PC-3 (cell line): Measurements from ENCODE around the gene CDH11. TPM values are rescaled to one million over a fixed set of nuclear protein-coding genes. Genes with fewer than 3 reads are reported as not detected.

Experiments used
- ATAC-seq: fragments of 200-7000 bp; cut with Tn5 transposase; 2 replicates; pipeline ENCODE4 v1.9.1; 2020; ENCODE audit warnings: mild to moderate bottlenecking, moderate library complexity
- BruUV-seq: library from RNA; stranded (reverse); fragments of 400-500 nt; replicated peaks from 2 replicates; lab custom pipeline; 2021; lab: Mats Ljungman, UMichigan
- CTCF ChIA-PET: fragments of 300-600 bp; sonication (Branson Sonifier 250); formaldehyde crosslinking; loops from one replicate; lab custom pipeline; 2022; ENCODE audit warnings: antibody characterized with exemption; lab: Charles Lee
- POLR2A ChIA-PET: fragments of 300-600 bp; sonication (Branson Sonifier 250); formaldehyde crosslinking; loops from one replicate; lab custom pipeline; 2022; ENCODE audit warnings: antibody characterized with exemption; ENCODE audit not compliant: unreplicated experiment; lab: Charles Lee
- DNase-seq: peaks from one replicate; pipeline ENCODE4 v3.0.0-alpha.2; 2015
- H2AFZ ChIP-seq: fragments of 300-600 bp; sonication (generic); 2 replicates; pipeline ENCODE4 v1.6.0; 2016; ENCODE audit warnings: antibody characterized with exemption, low read length
- H3F3A ChIP-seq: fragments of 300-600 bp; sonication (generic); one replicate; pipeline ENCODE4 v1.6.0; 2017; ENCODE audit warnings: antibody characterized with exemption, low read length, control low read depth, mild to moderate bottlenecking; ENCODE audit not compliant: unreplicated experiment
- H3K27ac ChIP-seq: fragments of 300-600 bp; sonication (generic); 2 replicates; pipeline ENCODE4 v1.5.1; 2016; ENCODE audit warnings: mild to moderate bottlenecking, low read length
- H3K27me3 ChIP-seq: fragments of 300-600 bp; sonication (generic); 2 replicates; pipeline ENCODE4 v1.6.1; 2016; ENCODE audit warnings: low read length, mixed read lengths
- H3K36me3 ChIP-seq: fragments of 300-600 bp; sonication (generic); 2 replicates; pipeline ENCODE4 v1.6.1; 2016; ENCODE audit warnings: low read depth, mixed run types, low read length, mixed read lengths
- H3K4me1 ChIP-seq: fragments of 300-600 bp; sonication (generic); 2 replicates; pipeline ENCODE4 v1.5.1; 2016; ENCODE audit warnings: low read length; ENCODE audit not compliant: insufficient read depth
- H3K4me2 ChIP-seq: fragments of 300-600 bp; sonication (generic); 2 replicates; pipeline ENCODE4 v1.6.0; 2016; ENCODE audit warnings: low read length
- H3K4me3 ChIP-seq: fragments of 300-600 bp; sonication (generic); 2 replicates; pipeline ENCODE4 v1.5.1; 2016; ENCODE audit warnings: mild to moderate bottlenecking, low read length, mixed read lengths
- H3K79me2 ChIP-seq: fragments of 300-600 bp; sonication (generic); 2 replicates; pipeline ENCODE4 v1.6.1; 2017; ENCODE audit warnings: low read length, mixed read lengths
- H3K9ac ChIP-seq: fragments of 300-600 bp; sonication (generic); 2 replicates; pipeline ENCODE4 v1.6.0; 2016; ENCODE audit warnings: mild to moderate bottlenecking, low read length
- H3K9me2 ChIP-seq: fragments of 300-600 bp; sonication (generic); replicated peaks from 2 replicates; pipeline ENCODE4 v1.6.1; 2016; ENCODE audit warnings: mixed run types, low read length, mixed read lengths
- H3K9me3 ChIP-seq: fragments of 300-600 bp; sonication (generic); 2 replicates; pipeline ENCODE4 v1.6.1; 2016; ENCODE audit warnings: low read length, mixed read lengths
- H4K20me1 ChIP-seq: fragments of 300-600 bp; sonication (generic); 2 replicates; pipeline ENCODE4 v1.6.1; 2016; ENCODE audit warnings: low read length, mixed read lengths
- CTCF ChIP-seq: fragments of 300-600 bp; sonication (generic); conservative IDR thresholded peaks from 2 replicates; pipeline ENCODE4 v1.5.1; 2017; ENCODE audit warnings: antibody characterized with exemption, low read depth, mild to moderate bottlenecking, low read length
- EZH2 ChIP-seq: fragments of 300-600 bp; sonication (generic); IDR thresholded peaks from one replicate; pipeline ENCODE4 v1.6.1; 2017; ENCODE audit warnings: antibody characterized with exemption, mild to moderate bottlenecking, low read length; ENCODE audit not compliant: unreplicated experiment
- EZH2phosphoT487 ChIP-seq: fragments of 300-600 bp; sonication (generic); IDR thresholded peaks from 2 replicates; pipeline ENCODE4 v1.6.1; 2018; ENCODE audit warnings: mild to moderate bottlenecking, antibody characterized with exemption, low read length, borderline replicate concordance
- intact Hi-C: fragments of 100-400 bp; cut with micrococcal nuclease; formaldehyde crosslinking; loops from 2 replicates; pipeline ENCODE4 v1.9.0; 2023
- total RNA-seq: library from RNA; depleted of rRNA; stranded (reverse); fragments of >200 nt; gene quantifications from 2 replicates; pipeline ENCODE4 v1.2.3, GENCODE V29; 2014

CDH11 gene
- total RNA-seq, 1 experiment from 2014 or later = 172 TPM

GRCh38 chr16:65095906-65096305, 26.0 kb downstream of the CDH11 start:
- TF ChIP-seq EZH2phosphoT487 (no peak), CTCF (no peak), EZH2 (no peak)
- POLR2A ChIA-PET = no interaction called here

GRCh38 chr16:65095090-65095728, 26.7 kb downstream of the CDH11 start:
- H3K4me2 ChIP-seq = no peak overlapping the region
- no peak overlapping the region for H3K27ac ChIP-seq
- ChIA-PET CTCF (no interaction called here), POLR2A (no interaction called here)
- H3K9me2 ChIP-seq = no peaks in the 10 kb centered on the region
- H2AFZ ChIP-seq = no peak overlapping the region
- intact Hi-C loops = no loop called here
- DNase-seq (no peak), ATAC-seq (no peak)
- H3K79me2 ChIP-seq = peaks cover 93% of the 10 kb centered on the region
- peaks cover 12% of the 10 kb centered on the region; the same call in 1 of the 2 replicates for H3K36me3 ChIP-seq
- no peaks in the 10 kb centered on the region for H3F3A ChIP-seq
- H3K27me3 ChIP-seq = no peaks in the 10 kb centered on the region
- H3K4me1 ChIP-seq = no peaks in the 10 kb centered on the region
- TF ChIP-seq CTCF (no peak), EZH2phosphoT487 (no peak), EZH2 (no peak)
- BruUV-seq = no TSS peak
- H3K4me3 ChIP-seq = no peak overlapping the region
- H3K9me3 ChIP-seq = no peaks in the 10 kb centered on the region
- no peak overlapping the region for H3K9ac ChIP-seq
- H4K20me1 ChIP-seq = peaks cover 27% of the 10 kb centered on the region

More at GRCh38 chr16:65095906-65096305, 26.0 kb downstream of the CDH11 start:
- ATAC-seq = no peak
- no peak for DNase-seq
- BruUV-seq = no TSS peak
- H3K79me2 ChIP-seq = peaks cover 92% of the 10 kb centered on the region
- H3K36me3 ChIP-seq = peaks cover 12% of the 10 kb centered on the region; the same call in 1 of the 2 replicates
- no peaks in the 10 kb centered on the region for H3K9me3 ChIP-seq
- no peak overlapping the region for H3K27ac ChIP-seq
- no peaks in the 10 kb centered on the region for H3F3A ChIP-seq
- no peaks in the 10 kb centered on the region for H3K9me2 ChIP-seq
- no peak overlapping the region for H3K4me3 ChIP-seq
- intact Hi-C loops = no loop called here
- H3K27me3 ChIP-seq = no peaks in the 10 kb centered on the region
- no peak overlapping the region for H3K9ac ChIP-seq
- H2AFZ ChIP-seq = no peak overlapping the region
- no peaks in the 10 kb centered on the region for H3K4me1 ChIP-seq
- CTCF ChIA-PET = no interaction called here
- H3K4me2 ChIP-seq = no peak overlapping the region
- peaks cover 24% of the 10 kb centered on the region; the same call in 1 of the 2 replicates for H4K20me1 ChIP-seq

- H3K27ac ChIP-seq = no peak overlapping the region
- no peak overlapping the region for H3K4me2 ChIP-seq
- no peaks in the 10 kb centered on the region for H3K9me3 ChIP-seq
- DNase-seq (no peak), ATAC-seq (no peak)
- ChIA-PET POLR2A (no interaction called here), CTCF (no interaction called here)
- no peaks in the 10 kb centered on the region for H3F3A ChIP-seq
- no peaks in the 10 kb centered on the region for H3K27me3 ChIP-seq
- H3K4me1 ChIP-seq = no peaks in the 10 kb centered on the region
- peaks cover 90% of the 10 kb centered on the region for H3K79me2 ChIP-seq
- H3K36me3 ChIP-seq = peaks cover 13% of the 10 kb centered on the region; the same call in 1 of the 2 replicates
- BruUV-seq = no TSS peak
- intact Hi-C loops = no loop called here
- H3K9ac ChIP-seq = no peak overlapping the region
- peaks cover 25% of the 10 kb centered on the region; the same call in 1 of the 2 replicates for H4K20me1 ChIP-seq
- TF ChIP-seq EZH2 = no peak
- TF ChIP-seq CTCF = no peak
- TF ChIP-seq EZH2phosphoT487 = no peak
- H3K4me3 ChIP-seq = no peak overlapping the region
- H3K9me2 ChIP-seq = no peaks in the 10 kb centered on the region
- H2AFZ ChIP-seq = no peak overlapping the region
Observed at GRCh38 chr16:65094009-65094408, 27.9 kb downstream of the CDH11 start.
